Colonic mucosa (tissue), 4 donors: ENCODE results near the gene WDCP. TPM values are rescaled to one million over a fixed set of nuclear protein-coding genes. Genes with fewer than 3 reads are reported as not detected.

Experiments
- DNase-seq: peaks from one replicate; pipeline ENCODE4 v3.0.0-alpha.2; 2020
- H3K27ac ChIP-seq: fragments of 200-600 bp; one replicate; pipeline ENCODE4 v1.8.0; 2021
- H3K27me3 ChIP-seq: fragments of 200-600 bp; one replicate; pipeline ENCODE4 v1.8.0; 2021
- H3K36me3 ChIP-seq: fragments of 200-600 bp; one replicate; pipeline ENCODE4 v1.8.0; 2021
- H3K4me1 ChIP-seq: fragments of 200-600 bp; one replicate; pipeline ENCODE4 v1.8.0; 2021; ENCODE audit warnings: mild to moderate bottlenecking
- H3K4me3 ChIP-seq: fragments of 200-600 bp; one replicate; pipeline ENCODE4 v1.8.0; 2021
- H3K9ac ChIP-seq, 2 donors: one replicate each; pipeline ENCODE4 v1.7.0; 2013; ENCODE audit warnings: control low read depth in 2 of 2, low read depth in 2 of 2, low read length in 2 of 2
- H3K9me3 ChIP-seq: fragments of 200-600 bp; one replicate; pipeline ENCODE4 v1.8.0; 2021
- CTCF ChIP-seq: fragments of 200-600 bp; IDR thresholded peaks from one replicate; pipeline ENCODE4 v1.8.0; 2022; ENCODE audit warnings: antibody characterized with exemption, mild to moderate bottlenecking
- intact Hi-C: fragments of 100-400 bp; cut with DNase I; formaldehyde crosslinking; loops from one replicate; pipeline ENCODE4 v1.14.1; 2022
- total RNA-seq, 2 donors: library from RNA; stranded (reverse); fragmentation: NEBNext Ultra II Directional in 1 of 2; extraction: Animal tissue kit (Norgen Biotek cat#: 25700) in 1 of 2; gene quantifications; one replicate each; pipeline ENCODE4 v1.2.1, GENCODE V29; 2021
- donor health status: healthy.
- donor health status: DM: no; HTN: no; CAD: no.
- donor health status: DM: no; HTN: no; CAD: no.

Gene WDCP
- total RNA-seq, 2 donors from 2014 or later = 4.5 to 6.8 TPM

- peaks cover 4% of the 10 kb centered on the region for H3K4me1 ChIP-seq
- DNase-seq = no peak
- H3K27ac ChIP-seq = no peak overlapping the region
- intact Hi-C loops = no loop called here
- H3K9ac ChIP-seq = no peak overlapping the region
- H3K9me3 ChIP-seq = no peaks in the 10 kb centered on the region
- no peaks in the 10 kb centered on the region for H3K36me3 ChIP-seq
- TF ChIP-seq CTCF = no peak
- H3K4me3 ChIP-seq = no peak overlapping the region
- no peaks in the 10 kb centered on the region for H3K27me3 ChIP-seq
These were observed 26.6 kb upstream of the WDCP start for GRCh38 chr2:24073816-24074215.

DNA sequence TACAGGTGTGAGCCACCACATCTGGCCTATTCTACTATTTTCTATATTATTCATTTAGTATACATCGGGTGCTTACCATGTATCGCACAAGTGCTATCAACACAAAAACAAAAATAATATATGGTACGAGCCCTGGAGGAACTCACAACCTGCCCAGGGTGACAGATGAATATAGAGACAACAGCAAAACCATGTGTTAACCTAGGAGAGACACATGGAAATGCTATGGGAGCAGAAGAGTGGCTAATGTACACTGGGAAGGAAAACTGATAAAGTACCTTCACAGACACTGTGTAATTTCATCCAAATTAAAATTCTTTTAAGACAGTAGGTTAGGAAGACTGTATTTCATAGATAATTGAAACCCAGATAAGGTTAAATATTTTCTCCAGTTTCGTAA, 25.1 kb upstream of the WDCP start:
- no peak overlapping the region for H3K27ac ChIP-seq
- peaks cover 4% of the 10 kb centered on the region for H3K36me3 ChIP-seq
- intact Hi-C loops = no loop called here
- no peak overlapping the region for H3K9ac ChIP-seq
- no peak for TF ChIP-seq CTCF
- H3K27me3 ChIP-seq = no peaks in the 10 kb centered on the region
- no peaks in the 10 kb centered on the region for H3K9me3 ChIP-seq
- peaks cover 4% of the 10 kb centered on the region for H3K4me1 ChIP-seq
- no peak for DNase-seq
- no peak overlapping the region for H3K4me3 ChIP-seq

DNA sequence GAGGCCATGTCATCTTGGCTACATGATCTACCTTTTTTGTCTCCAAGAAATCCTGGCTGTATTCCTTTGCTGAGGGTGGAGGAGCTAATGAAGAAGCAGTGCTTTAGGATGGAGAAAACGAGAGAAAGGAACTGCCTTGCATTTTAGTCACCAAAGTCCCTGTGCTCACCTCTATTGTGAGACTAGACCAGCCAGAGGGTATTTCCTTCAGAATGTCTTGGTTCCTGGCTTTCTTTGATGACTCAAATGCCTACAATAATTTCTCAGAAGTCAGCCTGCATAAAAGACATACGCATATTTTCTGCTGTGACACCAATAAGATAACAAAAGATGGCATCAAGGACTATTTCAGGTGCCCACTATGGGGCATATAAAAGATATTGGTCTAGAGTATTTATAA, 18.1 kb upstream of the WDCP start:
- no peak overlapping the region for H3K4me3 ChIP-seq
- H3K27ac ChIP-seq = no peak overlapping the region
- peaks cover 7% of the 10 kb centered on the region for H3K36me3 ChIP-seq
- no peak overlapping the region for H3K9ac ChIP-seq
- H3K27me3 ChIP-seq = no peaks in the 10 kb centered on the region
- no peaks in the 10 kb centered on the region for H3K9me3 ChIP-seq
- no peak for TF ChIP-seq CTCF
- H3K4me1 ChIP-seq = no peaks in the 10 kb centered on the region
- intact Hi-C loops = no loop called here
- no peak for DNase-seq

DNA sequence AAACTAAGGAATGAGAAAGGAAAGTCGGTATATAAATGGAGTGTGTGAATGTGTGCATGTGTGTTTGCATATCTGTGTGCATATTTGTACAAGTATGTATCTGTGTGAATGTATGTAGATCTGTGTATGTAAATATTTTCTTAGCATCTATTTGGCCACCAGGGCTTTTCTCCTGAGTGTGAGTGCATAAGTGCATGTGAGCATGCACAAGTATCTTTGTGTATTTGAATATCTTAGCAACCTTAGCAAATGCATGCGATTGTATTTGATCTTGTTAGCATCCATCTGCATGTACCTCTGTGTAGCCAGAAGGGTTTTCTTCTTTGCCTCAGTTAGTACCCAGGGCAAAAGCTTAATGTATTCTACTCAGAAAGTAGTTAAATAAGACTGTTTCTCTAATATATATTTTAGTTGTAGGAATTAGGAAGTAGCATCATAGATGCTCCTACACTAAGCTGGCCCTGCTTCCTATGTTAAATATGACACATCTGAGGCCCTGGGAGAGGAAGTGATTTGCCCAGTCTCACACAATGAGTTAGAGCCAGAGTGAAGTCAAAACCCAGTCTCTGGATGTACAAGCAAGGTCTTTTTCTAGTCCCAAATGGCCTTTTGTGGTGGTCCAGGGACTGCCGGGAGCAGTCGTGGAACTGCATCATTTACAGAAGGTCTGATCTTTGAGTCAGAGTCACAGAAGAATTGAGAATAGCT, 11.5 kb upstream of the WDCP start:
- Histone ChIP-seq H3K4me3 (no peak overlapping the region), H3K4me1 (no peaks in the 10 kb centered on the region), H3K27me3 (no peaks in the 10 kb centered on the region), H3K27ac (no peak overlapping the region), H3K9me3 (no peaks in the 10 kb centered on the region), H3K36me3 (no peaks in the 10 kb centered on the region), H3K9ac (no peak overlapping the region)
- TF ChIP-seq CTCF = no peak
- DNase-seq = no peak
- intact Hi-C loops = no loop called here

GRCh38 chr2:24055750-24056149, 8.6 kb upstream of the WDCP start:
- H3K9me3 ChIP-seq = no peaks in the 10 kb centered on the region
- H3K36me3 ChIP-seq = no peaks in the 10 kb centered on the region
- no peak overlapping the region for H3K4me3 ChIP-seq
- H3K9ac ChIP-seq = no peak overlapping the region
- no peak for TF ChIP-seq CTCF
- no peak for DNase-seq
- no peak overlapping the region for H3K27ac ChIP-seq
- no peaks in the 10 kb centered on the region for H3K27me3 ChIP-seq
- H3K4me1 ChIP-seq = no peaks in the 10 kb centered on the region
- intact Hi-C loops = no loop called here
